Endothelial cell of hepatic sinusoid (primary cell): Measurements from ENCODE around the gene CXADR.
"Not testable (repeated sequence)": the region's sequence is repeated elsewhere in the genome, so short reads cannot be mapped to it uniquely, and the experiment has no call there.

Experiments
- in situ Hi-C: cut with HindIII; loops from 2 replicates; pipeline ENCODE4 v1.10.0; 2017; ENCODE audit warnings: low sequenced_read_pairs

The CXADR gene

GRCh38 chr21:17512253-17513213, at the start of gene CXADR:
TSS of gene CXADR (plus strand) at chr21:17513043. CDS start at chr21:17513130, 87 bp downstream.
- in situ Hi-C loops: no loop called here

GRCh38 chr21:17466166-17466565, 46.7 kb upstream of the CXADR start:
- in situ Hi-C loops: no loop called here

- in situ Hi-C loops: no loop called here
These were observed 45.5 kb upstream of the CXADR start for GRCh38 chr21:17467392-17467791.

GRCh38 chr21:17467829-17468228, 45.0 kb upstream of the CXADR start:
- in situ Hi-C loops: no loop called here

GRCh38 chr21:17468698-17469097, 44.1 kb upstream of the CXADR start:
- in situ Hi-C loops: no loop called here

- in situ Hi-C loops: no loop called here
These were observed 43.1 kb upstream of the CXADR start for GRCh38 chr21:17469727-17470126.

- in situ Hi-C loops: no loop called here
These were observed 40.7 kb upstream of the CXADR start for GRCh38 chr21:17472182-17472581.

- in situ Hi-C loops: no loop called here
These were observed 40.1 kb upstream of the CXADR start for GRCh38 chr21:17472592-17473271.

- in situ Hi-C loops: no loop called here
These were observed 36.8 kb upstream of the CXADR start for GRCh38 chr21:17476006-17476405.

- in situ Hi-C loops: not testable (repeated sequence)
These were observed 34.7 kb upstream of the CXADR start for GRCh38 chr21:17478156-17478555.

GRCh38 chr21:17479606-17480005, 33.2 kb upstream of the CXADR start:
- in situ Hi-C loops: no loop called here

- in situ Hi-C loops: no loop called here
These were observed 29.9 kb upstream of the CXADR start for GRCh38 chr21:17482928-17483327.

- in situ Hi-C loops: no loop called here
These were observed 24.2 kb upstream of the CXADR start for GRCh38 chr21:17488620-17489019.

GRCh38 chr21:17489565-17489964, 23.3 kb upstream of the CXADR start:
- in situ Hi-C loops: not testable (repeated sequence)

GRCh38 chr21:17491716-17492414, 21.0 kb upstream of the CXADR start:
- in situ Hi-C loops: loop anchor here (5.0 kb wide), 1 partner anchor 75 kb away; no protein-coding TSS in a partner anchor

- in situ Hi-C loops: loop anchor here (5.0 kb wide), 1 partner anchor 75 kb away; no protein-coding TSS in a partner anchor
These were observed 20.3 kb upstream of the CXADR start for GRCh38 chr21:17492415-17493168.

GRCh38 chr21:17494051-17494450, 18.8 kb upstream of the CXADR start:
- in situ Hi-C loops: loop anchor here (5.0 kb wide), 1 partner anchor 77 kb away; no protein-coding TSS in a partner anchor

GRCh38 chr21:17495680-17496079, 17.2 kb upstream of the CXADR start:
- in situ Hi-C loops: no loop called here

GRCh38 chr21:17497316-17497715, 15.5 kb upstream of the CXADR start:
- in situ Hi-C loops: no loop called here

GRCh38 chr21:17498586-17498985, 14.3 kb upstream of the CXADR start:
- in situ Hi-C loops: no loop called here
